Adipose tissue (tissue), 3 donors: ENCODE results near the gene USP46. TPM values are rescaled to one million over a fixed set of nuclear protein-coding genes. Genes with fewer than 3 reads are reported as not detected.

Experiments
- H3K27ac ChIP-seq: one replicate; pipeline ENCODE4 v1.5.1; 2013; ENCODE audit warnings: low read depth, low read length
- WGBS, 3 donors: extraction: QIAGEN DNeasy Blood & Tissue Kit; methylation state at CpG; one replicate each; pipeline ENCODE4 v1.1.7; 2013; 5-methylcytosine and 5-hydroxymethylcytosine counted together
- polyA plus RNA-seq, 3 donors: library from polyadenylated mRNA; stranded (reverse); fragments of 200-250 nt; gene quantifications; one replicate each; pipeline ENCODE4 v1.2.3, GENCODE V29; 2013
- donor health status: healthy with polysubstance abuse.
- donor health status: Bipolar disorder and iron deficiency.
- donor health status: healthy.

USP46 gene, protein sequence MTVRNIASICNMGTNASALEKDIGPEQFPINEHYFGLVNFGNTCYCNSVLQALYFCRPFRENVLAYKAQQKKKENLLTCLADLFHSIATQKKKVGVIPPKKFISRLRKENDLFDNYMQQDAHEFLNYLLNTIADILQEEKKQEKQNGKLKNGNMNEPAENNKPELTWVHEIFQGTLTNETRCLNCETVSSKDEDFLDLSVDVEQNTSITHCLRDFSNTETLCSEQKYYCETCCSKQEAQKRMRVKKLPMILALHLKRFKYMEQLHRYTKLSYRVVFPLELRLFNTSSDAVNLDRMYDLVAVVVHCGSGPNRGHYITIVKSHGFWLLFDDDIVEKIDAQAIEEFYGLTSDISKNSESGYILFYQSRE
- 1 to 10 TPM; 3.1 to 9.1 (median 3.6) TPM for polyA plus RNA-seq

- 1% methylated on average over 62 to 87 of the region's 94 CpGs for whole genome bisulfite sequencing, 3 donors
Observed at GRCh38 chr4:52659001-52659721, at the start of gene USP46. Gene USP46 (minus strand): TSS chr4:52659301. CDS start chr4:52659150, 151 bp downstream.

GRCh38 chr4:52704661-52705060 is 45.6 kb upstream of the USP46 start:
- 59 to 69% (median 64%) methylated on average over 3 of the region's 3 CpGs for WGBS, 3 donors
- H3K27ac ChIP-seq: no peak overlapping the region

More at GRCh38 chr4:52659001-52659721, at the start of gene USP46:
- H3K27ac ChIP-seq: peak within 1 kb of the TSS; percentile 88

DNA sequence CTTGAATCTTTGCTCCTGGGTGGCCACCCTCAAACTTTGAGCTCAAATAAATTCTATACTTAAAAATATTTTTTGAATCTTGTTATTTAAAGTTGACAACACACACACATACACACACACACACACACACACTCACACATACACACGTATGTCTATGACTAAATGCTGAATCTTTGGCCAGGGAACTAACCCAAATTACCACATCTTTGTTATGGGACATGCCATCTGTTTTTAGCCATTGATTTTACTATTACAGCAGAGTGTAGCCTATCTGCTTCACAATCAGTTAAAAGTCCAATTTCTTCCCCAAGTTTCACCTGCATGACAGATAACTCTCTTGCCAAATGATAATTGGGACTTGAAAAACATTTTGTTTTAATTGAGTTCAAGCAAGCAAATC is 45.0 kb upstream of the USP46 start:
- H3K27ac ChIP-seq: no peak overlapping the region
- WGBS, 3 donors: 36 to 49% (median 46%) methylated on average over 1 of the region's 1 CpG

- H3K27ac ChIP-seq: no peak overlapping the region
- 90 to 96% (median 91%) methylated on average over 3 of the region's 3 CpGs for WGBS, 3 donors
Observed at GRCh38 chr4:52701207-52701606, 42.1 kb upstream of the USP46 start.

GRCh38 chr4:52694936-52695335 is 35.8 kb upstream of the USP46 start:
- WGBS, 3 donors: 63 to 80% (median 75%) methylated on average over 2 of the region's 2 CpGs
- H3K27ac ChIP-seq: no peak overlapping the region

DNA sequence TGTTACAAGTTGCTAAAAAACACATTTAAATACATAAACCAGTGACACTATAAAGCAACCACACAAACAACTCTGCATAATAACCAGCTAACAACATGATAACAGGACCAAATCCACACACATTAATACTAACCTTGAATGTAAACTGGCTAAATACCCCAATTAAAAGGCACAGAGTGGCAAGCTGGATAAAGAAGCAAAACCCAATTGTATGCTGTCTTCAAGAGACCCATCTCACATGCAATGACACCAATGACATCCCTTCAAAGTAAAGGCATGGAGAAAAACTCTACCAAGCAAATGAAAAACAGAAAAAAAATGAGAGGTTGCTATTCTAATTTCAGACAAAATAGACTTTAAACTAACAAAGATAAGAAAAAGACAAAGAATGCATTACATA is 34.4 kb upstream of the USP46 start:
- no peak overlapping the region for H3K27ac ChIP-seq

GRCh38 chr4:52689096-52689495 is 30.0 kb upstream of the USP46 start:
- H3K27ac ChIP-seq: no peak overlapping the region

GRCh38 chr4:52687696-52688095 is 28.6 kb upstream of the USP46 start:
- H3K27ac ChIP-seq: no peak overlapping the region
- 91 to 94% (median 94%) methylated on average over 3 of the region's 3 CpGs for WGBS, 3 donors

GRCh38 chr4:52685316-52685715 is 26.2 kb upstream of the USP46 start:
- H3K27ac ChIP-seq: no peak overlapping the region
- 91 to 94% (median 94%) methylated on average over 6 of the region's 6 CpGs for WGBS, 3 donors

- no peak overlapping the region for H3K27ac ChIP-seq
- WGBS, 3 donors: 82 to 87% (median 86%) methylated on average over 1 of the region's 1 CpG
Observed at GRCh38 chr4:52684896-52685295, 25.8 kb upstream of the USP46 start.

- 70 to 76% (median 71%) methylated on average over 2 of the region's 2 CpGs for WGBS, 3 donors
Observed at GRCh38 chr4:52680381-52680780, 21.3 kb upstream of the USP46 start.

GRCh38 chr4:52676536-52676935 is 17.4 kb upstream of the USP46 start:
- H3K27ac ChIP-seq: no peak overlapping the region
- WGBS, 3 donors: 93 to 98% (median 95%) methylated on average over 1 of the region's 1 CpG

More at GRCh38 chr4:52680381-52680780, 21.3 kb upstream of the USP46 start:
- H3K27ac ChIP-seq: no peak overlapping the region

DNA sequence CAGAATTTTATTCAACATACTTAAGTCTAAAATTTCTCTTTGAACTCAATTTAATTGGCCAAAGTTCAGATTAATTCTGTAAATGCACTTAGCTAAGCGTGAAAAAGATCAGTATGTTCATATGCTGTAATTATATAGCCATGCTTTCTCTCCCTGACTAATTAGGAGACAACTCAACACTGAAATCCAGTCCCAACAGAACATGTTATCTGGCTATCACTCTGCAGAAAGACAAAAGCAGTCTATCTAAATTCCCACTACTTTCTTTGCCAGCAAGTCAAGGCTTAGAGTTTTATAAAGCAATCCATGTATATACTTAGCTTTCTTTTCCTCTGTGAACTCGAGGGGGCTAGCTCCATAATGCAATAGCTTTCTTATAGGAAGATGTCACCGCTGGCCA is 16.0 kb upstream of the USP46 start:
- WGBS, 3 donors: 86 to 94% (median 92%) methylated on average over 3 of the region's 3 CpGs
- H3K27ac ChIP-seq: no peak overlapping the region

DNA sequence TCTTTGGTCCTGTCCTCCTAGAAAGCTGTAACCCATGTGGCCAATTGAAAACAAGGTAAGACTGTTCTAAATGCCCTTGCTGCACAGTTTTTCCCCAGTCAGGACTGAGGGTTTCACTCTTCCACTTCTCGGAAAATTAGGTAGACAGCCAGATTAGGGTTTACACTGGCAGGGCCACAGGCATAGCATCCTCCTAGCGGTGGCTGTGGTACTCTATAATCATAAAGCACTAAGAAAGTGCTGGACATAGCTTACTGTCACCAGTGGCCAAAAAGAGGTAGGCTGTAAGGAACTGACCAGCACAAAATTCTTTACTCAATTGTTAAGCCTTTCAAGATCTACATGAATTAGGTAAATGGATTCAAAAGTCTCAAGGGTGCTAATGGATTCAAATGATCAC is 11.6 kb upstream of the USP46 start:
- no peak overlapping the region for H3K27ac ChIP-seq
- 79 to 93% (median 87%) methylated on average over 2 of the region's 2 CpGs for WGBS, 3 donors

DNA sequence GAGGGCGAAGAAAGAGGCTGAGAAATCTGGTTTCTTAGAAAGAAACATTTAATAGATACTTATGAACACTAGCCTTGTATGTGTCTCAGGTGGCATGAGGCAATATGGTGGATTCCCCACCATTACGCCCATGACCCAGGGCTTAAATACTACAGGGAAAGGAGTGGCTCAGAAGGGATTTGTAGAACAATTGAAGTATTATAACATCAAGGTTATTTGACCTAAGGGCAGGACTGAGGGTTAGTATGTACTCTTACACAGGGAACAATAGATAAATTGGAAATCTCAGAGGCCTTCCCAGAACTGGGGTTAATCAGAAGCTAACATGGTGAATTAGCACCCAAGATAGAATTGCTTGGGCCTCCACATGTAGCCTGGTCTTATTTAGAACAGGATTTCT is 11.0 kb upstream of the USP46 start:
- WGBS, 3 donors: 94 to 97% (median 95%) methylated on average over 2 of the region's 2 CpGs
- H3K27ac ChIP-seq: no peak overlapping the region

DNA sequence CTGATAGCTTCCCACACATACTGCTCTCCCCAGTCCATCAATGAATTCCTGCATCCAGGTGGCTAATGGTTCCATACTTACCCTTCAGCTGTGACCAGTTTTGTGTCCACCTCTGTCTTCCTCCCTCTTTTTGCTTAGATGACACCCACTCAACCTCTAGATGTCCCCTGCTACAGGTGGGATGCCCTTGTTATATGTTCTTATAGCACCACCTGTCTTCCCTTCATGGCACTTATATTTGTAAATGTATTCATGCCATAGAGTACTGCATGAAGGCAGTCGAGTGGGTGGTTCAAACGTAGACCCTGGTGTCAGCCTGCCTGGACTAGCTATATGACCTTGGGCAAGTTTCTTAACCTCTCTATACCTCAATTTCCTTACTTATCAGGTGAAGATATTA is 6.5 kb upstream of the USP46 start:
- whole genome bisulfite sequencing, 3 donors: 20 to 40% (median 37%) methylated on average over 2 of the region's 2 CpGs
- no peak overlapping the region for H3K27ac ChIP-seq

DNA sequence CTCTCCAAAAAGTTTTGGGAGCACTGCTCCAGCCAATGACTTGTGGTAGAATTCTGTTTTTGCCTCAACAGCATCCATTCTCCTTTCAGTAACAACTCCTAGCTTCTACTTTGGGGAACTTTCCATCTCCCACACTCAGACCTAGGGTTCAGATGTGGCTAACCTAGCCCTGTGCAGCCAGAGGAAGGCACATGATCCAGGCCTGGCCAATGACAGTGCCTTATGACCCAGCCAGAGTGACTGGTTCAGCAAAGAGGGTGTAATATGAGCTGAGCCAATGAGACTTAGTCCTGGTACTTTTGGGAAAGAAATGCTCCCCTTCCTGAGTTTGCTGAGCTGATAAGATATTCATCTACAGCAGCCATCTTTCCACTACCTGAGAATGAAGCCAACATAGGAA is 5.4 kb upstream of the USP46 start:
- H3K27ac ChIP-seq: no peak overlapping the region

GRCh38 chr4:52661966-52662690 is 3.0 kb upstream of the USP46 start:
- 67 to 86% (median 80%) methylated on average over 4 of the region's 4 CpGs for WGBS, 3 donors
- no peak overlapping the region for H3K27ac ChIP-seq

- 91 to 93% (median 91%) methylated on average over 6 of the region's 6 CpGs for WGBS, 3 donors
- no peak overlapping the region for H3K27ac ChIP-seq
Observed at GRCh38 chr4:52660643-52661042, 1.5 kb upstream of the USP46 start.
